ENCODE measurements around the gene FERMT1. TPM values are rescaled to one million over a fixed set of nuclear protein-coding genes. Genes with fewer than 3 reads are reported as not detected.

FERMT1 gene
- total and polyA plus RNA-seq, 2 of the 4 experiments (the other 2 are of a cell fraction) = 1.8 to 2.3 TPM

DNA sequence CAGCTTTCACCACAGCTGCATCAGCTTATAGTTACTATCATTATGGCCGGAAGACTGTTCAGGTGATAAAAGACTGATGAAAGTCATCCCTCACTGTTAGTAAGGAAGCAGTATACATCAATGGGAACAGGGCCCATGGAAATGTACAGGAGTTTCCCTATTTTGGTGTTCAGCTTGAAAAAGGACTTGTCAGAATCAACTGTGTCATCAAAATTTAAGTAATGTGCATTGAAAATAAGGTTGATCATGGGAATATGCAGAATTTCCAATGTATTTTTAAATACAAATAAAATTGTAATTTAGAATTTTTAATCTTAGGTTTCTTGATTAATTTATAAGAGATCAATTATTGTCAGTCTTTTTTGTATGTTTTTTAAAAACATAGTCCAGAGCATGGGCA, 85.7 kb downstream of the FERMT1 start:
- POLR2A ChIA-PET (ENCODE audit: unreplicated experiment) = no interaction called here
- TF ChIP-seq MAFK (IDR thresholded peaks at IDR 0.05; ENCODE audit: low read depth, low read length) = 0 out of 2 replicates have a peak, but pooled peaks have one; percentile 4
- TF ChIP-seq CEBPB (IDR thresholded peaks at IDR 0.05; ENCODE audit: low read depth, low read length) = no peak
- no peak for TF ChIP-seq SMC3 (IDR thresholded peaks at IDR 0.05; ENCODE audit: low read depth, low read length)
- H2BK15ac ChIP-seq (ENCODE audit: low read depth, low read length) = no peak overlapping the region
- peaks cover 6% of the 10 kb centered on the region for H3K4me1 ChIP-seq (ENCODE audit: control insufficient read depth, insufficient read depth, low read length)
- H3K27me3 ChIP-seq (ENCODE audit: control insufficient read depth, insufficient read depth, low read length) = no peaks in the 10 kb centered on the region
- H2AK5ac ChIP-seq (ENCODE audit: low read depth, low read length) = no peak overlapping the region
- no peak overlapping the region for H2AFZ ChIP-seq (replicated peaks; ENCODE audit: low read length, poor library complexity)
- DNase-seq (no peak), ATAC-seq (ENCODE audit: low read depth) (no peak)
- no peak overlapping the region for H3K56ac ChIP-seq (ENCODE audit: extremely low read depth, insufficient read depth, low read length)
- H3K9me3 ChIP-seq (ENCODE audit: control insufficient read depth, insufficient read depth, low read length) = no peaks in the 10 kb centered on the region
- peaks cover 7% of the 10 kb centered on the region; the same call in 1 of the 2 replicates for H4K20me1 ChIP-seq (ENCODE audit: insufficient read depth, low read length)
- H4K5ac ChIP-seq (ENCODE audit: low read depth, low read length) = no peak overlapping the region
- WGBS, 2 experiments (ENCODE audit: extremely low coverage in 2 of 2, insufficient read length in 1 of 2) = no CpG with 5 or more reads among the region's 1 CpG
- H4K91ac ChIP-seq (ENCODE audit: insufficient read depth, low read depth, low read length) = no peak overlapping the region
- H3K27ac ChIP-seq (ENCODE audit: insufficient read depth, low read length) = no peak overlapping the region
- no peak overlapping the region for H3K4ac ChIP-seq (ENCODE audit: low read depth, low read length)
- peaks cover 46% of the 10 kb centered on the region for H3K36me3 ChIP-seq (ENCODE audit: control insufficient read depth, insufficient read depth, low read length)
- no peak overlapping the region for H3K23ac ChIP-seq (ENCODE audit: low read depth, low read length)
- in situ Hi-C loops (cut with MboI; ENCODE audit: low sequenced_read_pairs) (no loop called here), dilution Hi-C loops (cut with HindIII; ENCODE audit: low sequenced_read_pairs, unreplicated experiment) (no loop called here), intact Hi-C loops (cut with micrococcal nuclease) (no loop called here)
- H3K9me1 ChIP-seq (ENCODE audit: insufficient read depth, low read length) = peaks cover 10% of the 10 kb centered on the region
- H3K79me1 ChIP-seq (ENCODE audit: low read depth in 1 of 2, low read length in 2 of 2) = peaks cover 15 to 24% of the 10 kb centered on the region in 2 experiments
- no peak overlapping the region for H3K18ac ChIP-seq (ENCODE audit: low read depth, low read length)
- H3K4me2 ChIP-seq (ENCODE audit: low read depth, low read length) = no peak overlapping the region
- no peak overlapping the region for H2BK120ac ChIP-seq (ENCODE audit: low read depth, low read length)
- CTCF ChIA-PET = no interaction called here
- H4K8ac ChIP-seq (ENCODE audit: low read depth in 2 of 2, low read length in 2 of 2) = no peak overlapping the region
- H2BK20ac ChIP-seq (ENCODE audit: low read depth, low read length) = no peak overlapping the region
- no peak overlapping the region for H2BK5ac ChIP-seq (ENCODE audit: low read depth, low read length, poor library complexity, severe bottlenecking)
- H3K14ac ChIP-seq (replicated peaks; ENCODE audit: low read depth, low read length) = no peak overlapping the region
- no peak overlapping the region for H2AK9ac ChIP-seq (replicated peaks; ENCODE audit: low read depth, low read length, poor library complexity)
- H3K4me3 ChIP-seq (ENCODE audit: insufficient read depth, low read depth, low read length) = no peak overlapping the region
- no TSS peak for BruUV-seq (replicated peaks)
- no peak overlapping the region for H3K9ac ChIP-seq (ENCODE audit: low read depth, low read length)
